Colonic mucosa (tissue), 4 donors: Measurements from ENCODE around the gene HOXA9. TPM values are rescaled to one million over a fixed set of nuclear protein-coding genes. Genes with fewer than 3 reads are reported as not detected.
A peak's percentile ranks its signal among the peaks of the same experiment; 100 is the strongest.

Source experiments
- DNase-seq: peaks from one replicate; pipeline ENCODE4 v3.0.0-alpha.2; 2020
- H3K27ac ChIP-seq: fragments of 200-600 bp; one replicate; pipeline ENCODE4 v1.8.0; 2021
- H3K27me3 ChIP-seq: fragments of 200-600 bp; one replicate; pipeline ENCODE4 v1.8.0; 2021
- H3K36me3 ChIP-seq: fragments of 200-600 bp; one replicate; pipeline ENCODE4 v1.8.0; 2021
- H3K4me1 ChIP-seq: fragments of 200-600 bp; one replicate; pipeline ENCODE4 v1.8.0; 2021; ENCODE audit warnings: mild to moderate bottlenecking
- H3K4me3 ChIP-seq: fragments of 200-600 bp; one replicate; pipeline ENCODE4 v1.8.0; 2021
- H3K9ac ChIP-seq, 2 donors: one replicate each; pipeline ENCODE4 v1.7.0; 2013; ENCODE audit warnings: control low read depth in 2 of 2, low read depth in 2 of 2, low read length in 2 of 2
- H3K9me3 ChIP-seq: fragments of 200-600 bp; one replicate; pipeline ENCODE4 v1.8.0; 2021
- CTCF ChIP-seq: fragments of 200-600 bp; IDR thresholded peaks from one replicate; pipeline ENCODE4 v1.8.0; 2022; ENCODE audit warnings: antibody characterized with exemption, mild to moderate bottlenecking
- intact Hi-C: fragments of 100-400 bp; cut with DNase I; formaldehyde crosslinking; loops from one replicate; pipeline ENCODE4 v1.14.1; 2022
- microRNA-seq: library from miRNA; unstranded; fragments of <30 nt; microRNA quantifications from one replicate; pipeline ENCODE4, GENCODE V29; 2019
- total RNA-seq, 2 donors: library from RNA; stranded (reverse); fragmentation: NEBNext Ultra II Directional in 1 of 2; extraction: Animal tissue kit (Norgen Biotek cat#: 25700) in 1 of 2; gene quantifications; one replicate each; pipeline ENCODE4 v1.2.1, GENCODE V29; 2021
- donor health status: healthy.
- donor health status: DM: no; HTN: no; CAD: no.
- donor health status: DM: no; HTN: no; CAD: no.

HOXA9 gene
- total RNA-seq, 2 donors from 2014 or later: 19.5 to 22.1 TPM

DNA sequence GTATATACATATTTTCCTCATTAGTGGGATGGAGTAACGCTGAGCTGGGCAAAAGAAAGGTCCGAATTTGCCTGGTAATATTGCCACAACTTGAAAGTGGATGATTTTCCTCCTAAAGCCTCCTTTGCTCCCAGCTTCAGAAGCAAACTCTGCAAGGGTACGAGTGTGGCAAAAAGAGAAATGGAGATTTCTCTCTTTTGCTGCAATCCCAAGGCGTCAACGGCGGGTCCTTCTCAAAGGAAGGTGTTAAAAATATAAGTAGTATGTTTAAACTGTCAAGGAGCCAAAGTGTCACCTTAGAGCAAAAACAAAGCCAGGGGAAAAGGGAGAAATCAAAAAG is 50.5 kb downstream of the HOXA9 start:
- intact Hi-C loops: no loop called here
- no peak for TF ChIP-seq CTCF
- no peaks in the 10 kb centered on the region for H3K9me3 ChIP-seq
- peak overlapping the region; percentile 22 for H3K4me3 ChIP-seq
- DNase-seq: no peak
- peak overlapping the region; percentile 77 to 97 for H3K9ac ChIP-seq
- no peaks in the 10 kb centered on the region for H3K27me3 ChIP-seq
- H3K4me1 ChIP-seq: peaks cover 15% of the 10 kb centered on the region
- peak overlapping the region; percentile 75 for H3K27ac ChIP-seq
- H3K36me3 ChIP-seq: no peaks in the 10 kb centered on the region

DNA sequence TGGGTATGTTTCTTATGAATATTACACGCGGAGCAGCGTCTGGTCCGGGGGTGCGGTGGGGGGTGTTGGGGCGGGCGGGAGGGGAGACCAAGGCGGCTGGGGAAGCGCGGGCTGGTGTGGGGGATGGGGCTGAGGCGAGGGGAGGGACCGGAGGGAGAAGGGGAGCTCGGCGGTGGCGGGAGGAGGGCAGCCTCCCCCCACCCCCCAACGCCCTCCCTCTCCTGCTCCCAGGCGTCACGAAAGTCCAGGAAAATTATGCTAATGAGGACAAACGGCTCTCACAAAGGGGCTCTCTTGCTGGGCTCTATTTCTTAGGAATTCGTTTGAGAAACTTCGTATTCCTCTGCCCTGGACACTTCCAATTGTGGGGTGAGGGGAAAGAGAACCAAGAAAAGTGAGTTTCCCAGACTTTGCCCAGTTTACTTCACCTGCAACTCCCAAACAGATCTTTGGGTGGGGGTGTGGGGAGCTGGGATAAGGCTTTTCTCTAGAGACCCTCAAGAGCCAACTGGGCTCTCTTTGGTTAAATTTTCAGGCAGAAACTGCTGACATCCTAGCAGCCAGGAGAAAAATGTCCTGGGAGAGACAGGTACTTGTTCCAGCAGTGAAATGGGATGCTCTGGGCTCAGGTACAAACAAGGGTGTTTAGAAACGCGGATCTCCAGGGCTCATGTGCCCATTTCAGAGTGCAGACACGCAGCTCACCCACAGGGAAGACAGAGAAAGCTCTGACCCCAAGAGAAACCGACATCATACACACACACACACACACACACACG is 51.2 kb downstream of the HOXA9 start:
- Histone ChIP-seq H3K9ac (peak overlapping the region; percentile 56 to 91), H3K9me3 (no peaks in the 10 kb centered on the region), H3K4me1 (peaks cover 15% of the 10 kb centered on the region), H3K36me3 (no peaks in the 10 kb centered on the region), H3K4me3 (peak overlapping the region; percentile 48), H3K27ac (peak overlapping the region; percentile 91), H3K27me3 (no peaks in the 10 kb centered on the region)
- intact Hi-C loops: no loop called here
- DNase-seq: peak; percentile 70
- TF ChIP-seq CTCF: no peak

DNA sequence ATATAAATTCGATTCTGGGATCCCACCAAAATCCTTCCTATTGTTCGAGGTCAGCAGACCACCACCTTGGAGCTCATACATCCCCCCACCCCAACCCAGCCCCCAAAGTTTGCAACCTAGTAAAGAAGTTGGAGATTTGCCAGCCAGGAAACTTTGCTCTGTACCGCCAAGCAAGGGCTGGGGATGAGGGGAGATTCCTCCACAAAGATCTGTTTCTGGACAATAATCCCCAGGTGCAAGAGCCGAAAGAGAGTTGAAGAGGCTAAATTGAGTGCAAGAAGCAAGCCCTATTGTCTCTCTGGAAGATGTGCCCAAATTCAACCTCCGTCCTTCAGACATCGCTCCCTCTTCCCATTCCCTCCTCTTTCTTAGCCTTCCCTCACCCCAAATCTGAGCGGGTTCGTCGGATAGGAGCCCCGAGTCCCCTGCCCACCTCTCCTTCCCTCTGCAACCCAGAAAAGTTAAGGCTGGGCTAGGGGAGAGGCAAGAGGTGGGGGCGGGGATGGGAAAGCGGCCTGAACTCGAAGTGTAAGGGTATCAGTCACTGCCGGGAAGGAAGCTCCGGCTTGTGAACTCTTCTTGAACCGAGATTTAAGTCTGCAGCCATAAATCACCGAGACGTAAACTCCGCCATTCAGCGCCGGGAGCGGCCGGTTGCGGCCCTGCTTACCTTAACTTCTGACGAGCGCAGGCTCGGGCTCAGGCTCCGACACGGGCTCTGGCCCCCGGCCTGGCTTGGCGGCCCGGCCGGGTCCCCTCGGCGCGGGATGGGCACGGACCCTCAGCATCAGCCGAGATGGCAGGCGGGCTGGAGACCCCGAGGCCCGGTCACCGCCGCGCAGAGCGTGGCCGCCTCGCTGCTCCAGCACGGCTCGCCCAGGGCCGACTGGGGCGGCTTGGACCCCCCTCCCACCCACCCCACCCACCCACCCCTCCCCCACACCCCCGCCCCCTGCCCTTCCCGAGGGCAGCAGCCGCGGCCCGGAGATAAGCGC is 52.1 kb downstream of the HOXA9 start:
- no peak for TF ChIP-seq CTCF
- DNase-seq: peak; percentile 86
- Histone ChIP-seq H3K4me1 (peaks cover 8% of the 10 kb centered on the region), H3K9me3 (no peaks in the 10 kb centered on the region), H3K27me3 (no peaks in the 10 kb centered on the region), H3K36me3 (no peaks in the 10 kb centered on the region), H3K4me3 (peak overlapping the region; percentile 48), H3K27ac (peak overlapping the region; percentile 91), H3K9ac (peak overlapping the region; percentile 59 to 81)
- intact Hi-C loops: no loop called here

Small RNA genes lying within 50 kb of the gene (microRNA-seq; reads per million reads assigned to microRNA genes)
- gene MIR196B: 11,097 reads per million, percentile 93 among the genes with 10 or more reads in this experiment

Other genes starting within 250 kb of the HOXA9 start
- 1 to 10 TPM; 1.7 to 2.0 TPM for gene HOXA1, start 69.5 kb downstream of the HOXA9 start, total RNA-seq
- gene HOXA2, start 62.9 kb downstream of the HOXA9 start, total RNA-seq: 1 to 10 TPM; 1.8 to 2.4 TPM
- gene HOXA4, start 34.8 kb downstream of the HOXA9 start, total RNA-seq: 1 to 10 TPM; 3.3 to 4.5 TPM
- 10 to 100 TPM in 1 of 2 donors, 1 to 10 TPM in 1; 9.6 to 18.7 TPM for gene HOXA5, start 21.9 kb downstream of the HOXA9 start, total RNA-seq
- 10 to 100 TPM; 10.9 to 29.6 TPM for gene HOXA6, start 17.8 kb downstream of the HOXA9 start, total RNA-seq
- 10 to 100 TPM; 13.3 to 14.1 TPM for gene HOXA3, start 13.0 kb downstream of the HOXA9 start, total RNA-seq
- gene HOXA7, start 8.9 kb downstream of the HOXA9 start, total RNA-seq: 10 to 100 TPM; 21.9 to 24.4 TPM
- gene HOXA10, start 8.8 kb upstream of the HOXA9 start, total RNA-seq: 10 to 100 TPM; 25.4 to 26.0 TPM
- gene HOXA11, start 19.7 kb upstream of the HOXA9 start, total RNA-seq: 1 to 10 TPM; 2.9 to 3.7 TPM
- 10 to 100 TPM; 22.7 to 33.8 TPM for gene HOXA13, start 34.6 kb upstream of the HOXA9 start, total RNA-seq
- gene EVX1, start 77.3 kb upstream of the HOXA9 start, total RNA-seq: 1 to 10 TPM in 1 of 2 donors, under 1 TPM in 1; 0.32 to 1.5 TPM